Endothelial cell of hepatic sinusoid (primary cell): ENCODE data around the gene KYAT1.

Experiments
- in situ Hi-C: cut with HindIII; loops from 2 replicates; pipeline ENCODE4 v1.10.0; 2017; ENCODE audit warnings: low sequenced_read_pairs

The KYAT1 gene

DNA sequence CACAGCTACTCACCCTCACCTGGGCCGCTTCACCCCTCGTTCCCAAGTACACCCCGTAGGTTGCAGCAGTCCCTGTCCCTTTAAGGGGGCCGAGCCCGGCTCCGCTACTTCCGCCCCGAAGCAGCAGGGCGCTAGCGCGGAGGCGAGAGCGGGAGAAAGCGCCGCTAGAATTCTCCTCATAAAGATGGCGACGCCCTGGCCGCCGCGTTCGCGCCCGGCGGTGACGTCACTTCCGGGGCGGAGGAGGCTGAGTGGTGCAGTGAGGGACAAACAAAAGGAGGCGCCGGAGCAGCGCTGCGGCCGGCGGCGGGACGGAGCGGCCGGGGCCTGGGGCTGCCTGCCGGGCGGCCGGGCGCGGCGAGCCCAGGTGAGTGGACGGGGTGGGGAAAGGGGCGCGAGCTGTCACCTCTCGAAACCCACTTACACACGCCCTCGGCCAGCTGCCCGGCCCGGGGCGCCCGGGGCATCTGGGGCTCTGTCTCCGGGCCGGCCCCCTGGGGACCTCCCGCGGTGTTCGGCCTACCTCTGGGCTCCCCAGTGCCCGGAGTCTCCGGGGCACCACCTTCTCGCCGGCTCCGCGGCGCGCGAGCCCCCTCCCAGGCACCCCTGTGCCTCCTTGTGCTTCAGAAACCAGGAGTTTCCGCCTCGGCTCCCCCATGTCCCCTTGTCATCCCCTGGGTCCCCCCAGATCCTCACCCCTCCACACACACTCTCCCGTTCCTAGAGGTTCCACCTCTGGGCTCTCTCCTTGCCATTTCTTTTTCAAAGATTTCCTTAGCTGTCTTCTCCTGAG is at the start of gene KYAT1, which contains the start of gene LRRC8A:
TSS of gene KYAT1 (minus strand) at position 67 of the 793 bp plus-strand sequence. CDS start 36,545 bp downstream, outside the sequence.
TSS of gene LRRC8A (plus strand) at position 250 of the 793 bp plus-strand sequence. CDS start 25,032 bp downstream, outside the sequence.
- in situ Hi-C loops, result no loop called here

DNA sequence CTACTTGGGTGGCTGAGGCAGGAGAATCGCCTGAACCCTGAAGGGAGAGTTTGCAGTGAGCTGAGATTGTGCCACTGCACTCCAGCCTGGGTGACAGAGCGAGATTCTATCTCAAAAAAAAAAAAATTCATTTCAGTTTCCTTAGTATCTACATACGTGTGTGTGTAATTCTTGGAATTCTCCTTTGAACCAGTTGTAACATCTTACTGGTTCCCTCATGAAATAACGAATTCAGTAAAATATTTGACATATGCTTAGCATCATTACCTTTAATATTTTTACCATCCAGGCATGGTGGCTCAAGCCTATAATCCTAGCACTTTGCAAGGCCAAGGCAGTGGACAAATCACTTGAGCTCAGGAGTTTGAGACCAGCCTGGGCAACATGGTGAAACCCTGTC is 47.8 kb upstream of the KYAT1 start:
- in situ Hi-C loops, result no loop called here

- in situ Hi-C loops, result no loop called here
These were observed 46.9 kb upstream of the KYAT1 start for GRCh38 chr9:128928624-128929023.

DNA sequence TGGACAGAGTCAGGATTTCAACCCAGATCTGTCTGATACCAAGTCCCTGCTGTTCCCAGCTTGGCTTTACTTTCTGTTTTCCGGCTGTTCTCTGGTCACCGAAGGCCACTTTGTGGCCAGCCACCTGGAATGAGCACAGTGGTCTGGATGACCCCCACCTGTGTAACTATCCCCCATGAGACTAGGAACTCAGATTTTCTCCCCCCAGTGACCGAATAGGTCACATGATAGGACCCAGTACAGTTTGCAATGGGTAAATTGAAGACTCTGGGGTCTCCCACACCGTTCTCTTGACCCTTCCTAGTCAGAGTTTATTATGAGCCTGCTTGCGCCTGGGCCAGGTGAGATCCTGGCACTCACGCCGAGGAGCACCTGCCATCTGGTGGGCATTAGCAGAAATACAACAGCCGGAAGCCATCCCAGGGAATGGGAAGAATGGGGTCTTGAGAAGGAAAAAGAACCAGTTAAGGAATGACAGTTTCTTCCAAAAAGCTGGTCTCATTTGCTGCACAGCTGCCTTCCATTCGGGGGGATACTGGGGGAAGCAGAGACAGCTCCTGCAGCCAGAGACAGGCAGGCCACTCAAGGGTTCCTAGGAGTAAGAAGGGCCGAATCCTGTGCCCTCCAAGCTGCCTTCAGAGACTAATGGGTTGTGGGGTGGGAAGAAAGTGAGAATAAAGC is 46.1 kb upstream of the KYAT1 start:
- in situ Hi-C loops, result no loop called here

DNA sequence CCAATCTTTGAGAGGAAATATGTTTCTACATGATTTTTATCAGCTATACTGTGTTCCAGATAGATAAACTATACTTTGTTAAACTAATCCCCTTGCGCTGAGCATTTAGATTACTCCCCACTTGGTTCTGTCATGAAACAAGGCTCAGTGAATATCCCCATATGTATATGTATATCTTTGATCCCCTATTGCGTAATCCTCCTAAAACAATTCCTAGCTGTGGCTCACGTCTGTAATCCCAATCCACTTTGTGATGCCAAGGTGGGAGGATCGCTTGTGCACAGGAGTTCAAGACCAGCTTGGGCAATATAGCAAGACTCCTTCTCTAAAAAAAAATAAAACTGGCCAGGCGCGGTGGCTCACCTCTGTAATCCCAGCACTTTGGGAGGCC is 41.7 kb upstream of the KYAT1 start:
- in situ Hi-C loops, result no loop called here

- in situ Hi-C loops, result no loop called here
These were observed 40.4 kb upstream of the KYAT1 start for GRCh38 chr9:128921881-128922763.

GRCh38 chr9:128920381-128921058 is 38.8 kb upstream of the KYAT1 start, which contains the start of gene PHYHD1:
Gene PHYHD1 (plus strand): TSS chr9:128920982. CDS start chr9:128922324, 1,342 bp downstream.
- in situ Hi-C loops, result no loop called here

- in situ Hi-C loops, result no loop called here
These were observed 37.8 kb upstream of the KYAT1 start for GRCh38 chr9:128919402-128920089.

- in situ Hi-C loops, result no loop called here
These were observed 37.2 kb upstream of the KYAT1 start for GRCh38 chr9:128918921-128919320.

DNA sequence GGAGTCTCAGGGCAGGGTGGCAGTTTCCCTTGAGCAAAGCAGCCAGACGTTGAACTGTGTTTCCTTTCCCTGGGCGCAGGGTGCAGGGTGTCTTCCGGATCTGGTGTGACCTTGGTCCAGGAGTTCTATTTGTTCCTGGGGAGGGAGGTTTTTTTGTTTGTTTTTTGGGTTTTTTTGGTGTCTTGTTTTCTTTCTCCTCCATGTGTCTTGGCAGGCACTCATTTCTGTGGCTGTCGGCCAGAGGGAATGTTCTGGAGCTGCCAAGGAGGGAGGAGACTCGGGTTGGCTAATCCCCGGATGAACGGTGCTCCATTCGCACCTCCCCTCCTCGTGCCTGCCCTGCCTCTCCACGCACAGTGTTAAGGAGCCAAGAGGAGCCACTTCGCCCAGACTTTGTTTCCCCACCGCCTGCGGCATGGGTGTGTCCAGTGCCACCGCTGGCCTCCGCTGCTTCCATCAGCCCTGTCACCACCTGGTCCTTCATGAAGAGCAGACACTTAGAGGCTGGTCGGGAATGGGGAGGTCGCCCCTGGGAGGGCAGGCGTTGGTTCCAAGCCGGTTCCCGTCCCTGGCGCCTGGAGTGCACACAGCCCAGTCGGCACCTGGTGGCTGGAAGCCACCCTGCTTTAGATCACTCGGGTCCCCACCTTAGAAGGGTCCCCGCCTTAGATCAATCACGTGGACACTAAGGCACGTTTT is 35.5 kb upstream of the KYAT1 start:
- in situ Hi-C loops, result no loop called here

- in situ Hi-C loops, result no loop called here
These were observed 35.0 kb upstream of the KYAT1 start for GRCh38 chr9:128916745-128917144.

DNA sequence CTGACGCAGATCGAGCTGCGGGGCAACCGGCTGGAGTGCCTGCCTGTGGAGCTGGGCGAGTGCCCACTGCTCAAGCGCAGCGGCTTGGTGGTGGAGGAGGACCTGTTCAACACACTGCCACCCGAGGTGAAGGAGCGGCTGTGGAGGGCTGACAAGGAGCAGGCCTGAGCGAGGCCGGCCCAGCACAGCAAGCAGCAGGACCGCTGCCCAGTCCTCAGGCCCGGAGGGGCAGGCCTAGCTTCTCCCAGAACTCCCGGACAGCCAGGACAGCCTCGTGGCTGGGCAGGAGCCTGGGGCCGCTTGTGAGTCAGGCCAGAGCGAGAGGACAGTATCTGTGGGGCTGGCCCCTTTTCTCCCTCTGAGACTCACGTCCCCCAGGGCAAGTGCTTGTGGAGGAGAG is 34.5 kb upstream of the KYAT1 start:
- in situ Hi-C loops, result no loop called here

DNA sequence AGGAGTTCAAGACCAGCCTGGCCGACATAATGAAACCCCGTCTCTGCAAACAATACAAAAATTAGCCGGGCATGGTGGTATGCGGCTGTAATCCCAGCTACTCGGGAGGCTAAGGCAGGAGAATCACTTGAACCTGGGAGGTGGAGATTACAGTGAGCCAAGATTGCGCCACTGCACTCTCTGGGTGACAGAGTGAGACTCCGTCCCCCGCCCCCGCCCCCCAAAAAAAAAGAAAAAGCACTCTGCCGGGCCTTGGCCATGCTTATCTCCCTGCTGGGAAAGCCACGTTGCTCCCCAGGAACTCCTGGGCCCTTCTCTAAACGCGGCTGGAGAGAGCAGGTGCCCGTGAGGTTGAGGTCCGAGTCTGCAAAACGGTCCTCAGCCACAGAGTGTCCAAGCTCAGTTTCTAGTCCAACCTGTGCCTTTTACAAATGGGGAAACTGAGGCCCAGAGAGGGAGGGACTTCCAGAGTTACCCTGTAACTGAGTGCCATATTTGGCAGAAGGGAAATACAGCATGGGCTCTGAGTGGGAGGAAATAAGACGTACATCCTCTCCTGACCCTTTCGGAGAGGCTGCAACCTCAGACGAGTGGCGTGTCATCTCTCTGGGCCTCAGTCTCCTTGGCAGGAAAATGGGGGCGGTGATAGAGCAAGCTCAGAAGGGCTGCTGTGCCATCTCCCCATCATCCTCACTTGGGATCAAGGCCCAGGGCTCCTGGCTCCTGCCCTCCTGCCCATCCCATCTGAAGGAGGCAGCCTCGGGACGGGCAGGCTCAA is 32.4 kb upstream of the KYAT1 start:
- in situ Hi-C loops, result no loop called here

GRCh38 chr9:128913048-128913900 is 31.5 kb upstream of the KYAT1 start:
- in situ Hi-C loops, result no loop called here

DNA sequence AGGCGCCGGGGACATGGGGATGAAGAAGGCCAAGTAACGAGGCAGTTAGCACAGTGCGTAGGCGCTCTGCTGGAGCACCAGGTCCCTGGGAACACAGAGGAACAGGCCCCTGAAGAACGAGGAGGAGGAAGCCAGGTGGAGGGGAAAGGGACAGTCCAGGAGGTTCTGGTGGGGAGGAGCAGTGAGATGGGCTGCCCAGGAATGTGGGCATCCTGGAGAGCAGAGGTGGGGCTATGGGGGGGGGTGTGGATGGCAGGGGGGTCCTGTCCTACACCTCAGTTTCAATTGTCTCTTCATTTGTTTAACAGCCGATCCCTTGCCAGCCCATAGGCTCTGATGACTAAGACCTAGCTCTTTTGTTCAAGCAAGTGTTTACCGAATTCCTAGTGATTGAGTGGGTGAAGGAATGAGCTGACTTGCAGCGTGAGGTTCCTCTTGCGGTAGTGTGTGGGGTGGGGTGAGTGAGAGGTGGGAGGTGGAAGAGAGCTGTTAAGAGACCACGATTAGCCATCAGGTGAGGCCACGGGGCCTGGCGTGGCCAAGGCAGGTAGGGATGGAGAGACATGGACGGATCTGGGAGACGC is 30.6 kb upstream of the KYAT1 start:
- in situ Hi-C loops, result no loop called here

GRCh38 chr9:128911529-128912035 is 29.8 kb upstream of the KYAT1 start:
- in situ Hi-C loops, result no loop called here

DNA sequence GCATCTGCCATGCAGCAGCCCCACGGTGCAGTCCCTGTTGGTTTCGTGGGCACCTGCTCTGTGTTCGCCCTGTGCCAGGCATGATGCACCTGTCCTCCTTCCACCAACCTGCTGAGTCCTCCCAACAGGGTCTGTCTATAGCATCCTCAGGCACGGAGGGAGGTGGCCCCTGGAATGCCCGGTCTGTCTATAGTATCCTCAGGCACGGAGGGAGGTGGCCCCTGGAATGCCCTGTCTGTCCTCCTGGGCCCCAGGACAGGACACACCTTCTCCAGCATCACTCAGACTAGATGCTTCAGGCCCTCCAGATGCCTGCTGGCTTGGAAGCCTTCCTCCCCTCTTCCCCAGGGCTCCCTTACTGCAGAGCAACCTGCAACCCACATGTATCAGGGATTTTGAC is 29.2 kb upstream of the KYAT1 start:
- in situ Hi-C loops, result no loop called here
